ENCODE data around the gene PADI1.

GRCh38 chr1:17183388-17184160 lies 21.4 kb upstream of the PADI1 start:
- TF ChIP-seq SP1 (IDR thresholded peaks at IDR 0.05), result no peak
- TF ChIP-seq ELF4 (IDR thresholded peaks at IDR 0.05), result no peak
- no peak for TF ChIP-seq TARDBP (IDR thresholded peaks at IDR 0.05)
